SK-N-SH treated with all-trans-retinoic acid at 6 μM for 48 hours (cell line): ENCODE data around the gene CACHD1.

Experiments used
- ATAC-seq: fragments of 200-7000 bp; cut with Tn5 transposase; 3 replicates; pipeline ENCODE4 v1.9.1; 2020; ENCODE audit warnings: mild to moderate bottlenecking, moderate library complexity
- ARNTL ChIP-seq: fragments of 450-650 bp; formaldehyde crosslinking; IDR thresholded peaks from 2 replicates; pipeline ENCODE4 v1.5.0; 2020; ENCODE audit warnings: low read depth, mild to moderate bottlenecking, moderate library complexity, borderline replicate concordance
- BACH2 ChIP-seq: fragments of 250-450 bp; sonication (Bioruptor Pico); IDR thresholded peaks from 2 replicates; pipeline ENCODE4 v1.9.0; 2021; ENCODE audit warnings: mild to moderate bottlenecking, borderline replicate concordance
- CSDC2 ChIP-seq: fragments of 250-450 bp; sonication (Bioruptor Pico); IDR thresholded peaks from 2 replicates; pipeline ENCODE4 v1.5.0; 2020; ENCODE audit warnings: mild to moderate bottlenecking, moderate library complexity
- ESRRG ChIP-seq: fragments of 250-450 bp; sonication (Bioruptor Pico); IDR thresholded peaks from 2 replicates; pipeline ENCODE4 v1.6.1; 2021; ENCODE audit warnings: mild to moderate bottlenecking
- GLIS3 ChIP-seq: fragments of 250-450 bp; sonication (Bioruptor Pico); IDR thresholded peaks from 2 replicates; pipeline ENCODE4 v1.5.0; 2020; ENCODE audit warnings: mild to moderate bottlenecking, moderate library complexity
- ISL1 ChIP-seq: fragments of 250-450 bp; sonication (Bioruptor Pico); IDR thresholded peaks from 2 replicates; pipeline ENCODE4 v2.1.2; 2022; ENCODE audit warnings: mild to moderate bottlenecking, moderate library complexity
- OSR1 ChIP-seq: fragments of 250-450 bp; sonication (Bioruptor Pico); IDR thresholded peaks from 2 replicates; pipeline ENCODE4 v1.8.0; 2022; ENCODE audit warnings: moderate library complexity, mild to moderate bottlenecking, inconsistent platforms
- PATZ1 ChIP-seq: fragments of 250-450 bp; sonication (Bioruptor Pico); IDR thresholded peaks from 2 replicates; pipeline ENCODE4 v1.8.0; 2020; ENCODE audit warnings: mild to moderate bottlenecking, moderate library complexity, borderline replicate concordance
- POU6F1 ChIP-seq: fragments of 250-450 bp; sonication (Bioruptor Pico); IDR thresholded peaks from 2 replicates; pipeline ENCODE4 v1.8.0; 2021; ENCODE audit warnings: low read depth, mild to moderate bottlenecking, moderate library complexity, borderline replicate concordance
- PPARA ChIP-seq: fragments of 250-450 bp; sonication (Bioruptor Pico); IDR thresholded peaks from 2 replicates; pipeline ENCODE4 v1.5.0; 2020; ENCODE audit warnings: mild to moderate bottlenecking, borderline replicate concordance
- RARB ChIP-seq: fragments of 250-450 bp; sonication (Bioruptor Pico); IDR thresholded peaks from 2 replicates; pipeline ENCODE4 v1.8.0; 2021; ENCODE audit warnings: mild to moderate bottlenecking, moderate library complexity
- SNAI2 ChIP-seq: fragments of 250-450 bp; sonication (Bioruptor Pico); IDR thresholded peaks from 2 replicates; pipeline ENCODE4 v1.5.0; 2020; ENCODE audit warnings: mild to moderate bottlenecking, moderate library complexity
- TCF4 ChIP-seq: fragments of 250-450 bp; sonication (Bioruptor Pico); IDR thresholded peaks from 2 replicates; pipeline ENCODE4 v1.8.0; 2021; ENCODE audit warnings: mild to moderate bottlenecking, moderate library complexity, borderline replicate concordance
- TOX ChIP-seq: fragments of 250-450 bp; sonication (Bioruptor Pico); IDR thresholded peaks from 2 replicates; pipeline ENCODE4 v1.8.0; 2021; ENCODE audit warnings: mild to moderate bottlenecking, moderate library complexity, borderline replicate concordance
- ZC3H10 ChIP-seq: fragments of 250-450 bp; sonication (Bioruptor Pico); IDR thresholded peaks from 2 replicates; pipeline ENCODE4 v1.5.1; 2021; ENCODE audit warnings: mild to moderate bottlenecking, moderate library complexity
- ZFP3 ChIP-seq: fragments of 250-450 bp; sonication (Bioruptor Pico); IDR thresholded peaks from 2 replicates; pipeline ENCODE4 v1.5.0; 2020; ENCODE audit warnings: mild to moderate bottlenecking, moderate library complexity
- ZFP30 ChIP-seq: fragments of 450-650 bp; formaldehyde crosslinking; IDR thresholded peaks from 2 replicates; pipeline ENCODE4 v1.5.0; 2022; ENCODE audit warnings: mild to moderate bottlenecking, moderate library complexity
- ZNF565 ChIP-seq: fragments of 450-650 bp; formaldehyde crosslinking; conservative IDR thresholded peaks from 2 replicates; pipeline ENCODE4 v1.5.0; 2020; ENCODE audit warnings: low read depth, mild to moderate bottlenecking, moderate library complexity
- ZNF70 ChIP-seq: fragments of 450-650 bp; formaldehyde crosslinking; IDR thresholded peaks from 2 replicates; pipeline ENCODE4 v1.5.0; 2020; ENCODE audit warnings: mild to moderate bottlenecking, moderate library complexity
- ZNF8 ChIP-seq: fragments of 450-650 bp; formaldehyde crosslinking; IDR thresholded peaks from 2 replicates; pipeline ENCODE4 v1.5.0; 2020; ENCODE audit warnings: mild to moderate bottlenecking, moderate library complexity
- TF ChIP-seq, protein P1 (sequence below): fragments of 250-450 bp; sonication (Bioruptor Pico); IDR thresholded peaks from 2 replicates; pipeline ENCODE4 v1.5.1; 2020; ENCODE audit warnings: low read depth, mild to moderate bottlenecking, moderate library complexity
- TF ChIP-seq, protein P2 (sequence below): fragments of 250-450 bp; sonication (Bioruptor Pico); IDR thresholded peaks from 2 replicates; pipeline ENCODE4 v1.5.1; 2021; ENCODE audit warnings: mild to moderate bottlenecking, moderate library complexity

CACHD1 gene

DNA sequence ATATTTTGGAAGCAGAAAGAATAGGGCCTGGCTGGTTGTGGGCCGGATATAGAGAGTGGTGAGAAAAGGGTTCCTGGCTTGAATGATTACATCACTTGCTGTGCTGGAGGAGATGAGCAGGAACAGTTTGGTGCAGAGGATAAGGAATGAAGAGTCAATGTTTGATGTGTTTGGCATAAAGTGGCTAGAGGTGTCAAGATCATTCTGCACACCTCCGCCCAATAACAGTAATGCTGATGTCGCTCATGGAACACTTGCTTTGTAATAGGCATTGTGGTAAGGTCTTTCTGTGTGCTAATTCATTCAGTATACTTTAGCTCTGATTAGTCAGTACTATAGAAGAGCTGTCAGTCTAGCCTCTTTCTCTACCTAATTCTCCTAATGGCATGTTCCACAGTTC lies 226.9 kb downstream of the CACHD1 start (continued):
- TF ChIP-seq, protein P1, sequence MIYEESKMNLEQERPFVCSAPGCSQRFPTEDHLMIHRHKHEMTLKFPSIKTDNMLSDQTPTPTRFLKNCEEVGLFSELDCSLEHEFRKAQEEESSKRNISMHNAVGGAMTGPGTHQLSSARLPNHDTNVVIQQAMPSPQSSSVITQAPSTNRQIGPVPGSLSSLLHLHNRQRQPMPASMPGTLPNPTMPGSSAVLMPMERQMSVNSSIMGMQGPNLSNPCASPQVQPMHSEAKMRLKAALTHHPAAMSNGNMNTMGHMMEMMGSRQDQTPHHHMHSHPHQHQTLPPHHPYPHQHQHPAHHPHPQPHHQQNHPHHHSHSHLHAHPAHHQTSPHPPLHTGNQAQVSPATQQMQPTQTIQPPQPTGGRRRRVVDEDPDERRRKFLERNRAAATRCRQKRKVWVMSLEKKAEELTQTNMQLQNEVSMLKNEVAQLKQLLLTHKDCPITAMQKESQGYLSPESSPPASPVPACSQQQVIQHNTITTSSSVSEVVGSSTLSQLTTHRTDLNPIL (CRISPR knock-in tag), result no peak
- no peak for TF ChIP-seq ZFP30 (CRISPR knock-in tag)
- no peak for TF ChIP-seq ARNTL (CRISPR knock-in tag)
- TF ChIP-seq, all 23 proteins: peak for 0

DNA sequence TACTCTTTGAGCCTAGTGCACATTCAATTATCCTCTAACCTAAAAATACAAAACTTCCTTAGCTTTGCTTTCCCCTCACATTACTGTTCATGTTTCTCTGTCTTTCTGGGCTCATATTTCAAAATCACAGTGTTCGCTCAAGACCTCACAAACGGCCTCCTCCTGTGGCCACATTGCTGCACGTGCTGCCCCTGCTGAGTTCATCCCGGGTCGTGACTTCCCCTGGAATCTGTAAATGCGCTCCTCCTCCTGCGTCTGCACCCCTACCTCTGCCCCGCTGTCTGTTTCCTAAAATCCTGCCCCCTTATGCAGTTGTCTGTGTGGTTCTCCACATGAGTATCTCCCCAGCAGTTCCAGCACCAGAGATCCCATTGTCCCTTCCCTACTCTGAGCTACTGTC lies 229.4 kb downstream of the CACHD1 start:
- ATAC-seq, result no peak
- no peak for TF ChIP-seq ZNF8 (CRISPR knock-in tag)
- no peak for TF ChIP-seq GLIS3 (CRISPR knock-in tag)
- TF ChIP-seq SNAI2 (CRISPR knock-in tag), result no peak
- TF ChIP-seq ARNTL (CRISPR knock-in tag), result no peak
- TF ChIP-seq, all 23 proteins: peak for 0

DNA sequence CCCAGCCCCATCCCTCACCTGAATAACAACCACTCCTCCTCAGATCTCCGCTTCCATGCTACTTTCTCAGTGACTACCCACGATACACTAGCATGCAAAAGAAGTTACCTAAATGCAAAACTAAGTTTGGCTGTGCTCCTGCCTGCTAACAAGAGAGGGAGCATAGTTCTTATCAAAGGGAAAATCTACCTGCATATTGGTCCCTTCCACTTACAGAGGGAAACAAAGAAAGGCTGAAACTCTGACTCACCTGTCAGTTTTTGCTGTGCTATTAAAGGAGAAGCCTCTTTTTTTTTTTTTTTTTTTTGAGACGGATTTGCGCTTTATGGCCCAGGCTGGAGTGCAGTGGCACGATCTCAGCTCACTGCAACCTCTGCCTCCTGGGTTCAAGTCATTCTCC lies 231.1 kb downstream of the CACHD1 start:
- TF ChIP-seq RARB (CRISPR knock-in tag) (no peak), ESRRG (no peak), PATZ1 (no peak), BACH2 (CRISPR knock-in tag) (no peak), ZFP3 (no peak), ARNTL (CRISPR knock-in tag) (no peak), CSDC2 (CRISPR knock-in tag) (no peak), ZFP30 (CRISPR knock-in tag) (no peak), TCF4 (CRISPR knock-in tag) (no peak), GLIS3 (CRISPR knock-in tag) (no peak), TOX (no peak), ZNF8 (CRISPR knock-in tag) (no peak), ZC3H10 (CRISPR knock-in tag) (no peak), OSR1 (CRISPR knock-in tag) (no peak), SNAI2 (CRISPR knock-in tag) (no peak)
- TF ChIP-seq, protein P1 (CRISPR knock-in tag), result no peak
- TF ChIP-seq, protein P2, sequence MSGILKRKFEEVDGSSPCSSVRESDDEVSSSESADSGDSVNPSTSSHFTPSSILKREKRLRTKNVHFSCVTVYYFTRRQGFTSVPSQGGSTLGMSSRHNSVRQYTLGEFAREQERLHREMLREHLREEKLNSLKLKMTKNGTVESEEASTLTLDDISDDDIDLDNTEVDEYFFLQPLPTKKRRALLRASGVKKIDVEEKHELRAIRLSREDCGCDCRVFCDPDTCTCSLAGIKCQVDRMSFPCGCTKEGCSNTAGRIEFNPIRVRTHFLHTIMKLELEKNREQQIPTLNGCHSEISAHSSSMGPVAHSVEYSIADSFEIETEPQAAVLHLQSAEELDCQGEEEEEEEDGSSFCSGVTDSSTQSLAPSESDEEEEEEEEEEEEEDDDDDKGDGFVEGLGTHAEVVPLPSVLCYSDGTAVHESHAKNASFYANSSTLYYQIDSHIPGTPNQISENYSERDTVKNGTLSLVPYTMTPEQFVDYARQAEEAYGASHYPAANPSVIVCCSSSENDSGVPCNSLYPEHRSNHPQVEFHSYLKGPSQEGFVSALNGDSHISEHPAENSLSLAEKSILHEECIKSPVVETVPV, result no peak
- no peak for ATAC-seq

- no peak for ATAC-seq
- TF ChIP-seq ARNTL (CRISPR knock-in tag) (no peak), SNAI2 (CRISPR knock-in tag) (no peak), ZNF565 (CRISPR knock-in tag) (no peak), POU6F1 (CRISPR knock-in tag) (no peak), ZFP3 (no peak), ZNF70 (CRISPR knock-in tag) (no peak), ZFP30 (CRISPR knock-in tag) (no peak), PPARA (no peak), TCF4 (CRISPR knock-in tag) (no peak), OSR1 (CRISPR knock-in tag) (no peak), TOX (no peak), ZNF8 (CRISPR knock-in tag) (no peak), BACH2 (CRISPR knock-in tag) (no peak), CSDC2 (CRISPR knock-in tag) (no peak), PATZ1 (no peak), ESRRG (no peak), ISL1 (no peak)
- TF ChIP-seq, protein P2, result no peak
Measured at GRCh38 chr1:64701886-64702285, 232.0 kb downstream of the CACHD1 start.
